ENCODE measurements around the gene KCNQ5. TPM values are rescaled to one million over a fixed set of nuclear protein-coding genes. Genes with fewer than 3 reads are reported as not detected.

KCNQ5 gene
- total and polyA plus RNA-seq, 12 donors = 0.10 to 3.6 (median 0.52) TPM

- H3K4me1 ChIP-seq (replicated peaks in 1 of 2) = no peaks in the 10 kb centered on the region
- DNase-seq = no peak
- intact Hi-C loops (cut with DNase I) = no loop called here
- 86 to 92% (median 88%) methylated on average over 39 to 41 of the region's 41 CpGs for WGBS, 4 donors
- H3K27me3 ChIP-seq = no peaks in the 10 kb centered on the region
- H3K9me3 ChIP-seq (replicated peaks in 1 of 3) = no peaks in the 10 kb centered on the region
- H3K27ac ChIP-seq = no peak overlapping the region
- TF ChIP-seq CTCF (IDR thresholded peaks at IDR 0.05) (no peak), POLR2A (IDR thresholded peaks at IDR 0.05) (no peak)
- no peak overlapping the region for H3K4me3 ChIP-seq
- H3K36me3 ChIP-seq (replicated peaks in 1 of 2) = no peaks in the 10 kb centered on the region
Measured at GRCh38 chr6:73156793-73157767, 535.2 kb downstream of the KCNQ5 start.

DNA sequence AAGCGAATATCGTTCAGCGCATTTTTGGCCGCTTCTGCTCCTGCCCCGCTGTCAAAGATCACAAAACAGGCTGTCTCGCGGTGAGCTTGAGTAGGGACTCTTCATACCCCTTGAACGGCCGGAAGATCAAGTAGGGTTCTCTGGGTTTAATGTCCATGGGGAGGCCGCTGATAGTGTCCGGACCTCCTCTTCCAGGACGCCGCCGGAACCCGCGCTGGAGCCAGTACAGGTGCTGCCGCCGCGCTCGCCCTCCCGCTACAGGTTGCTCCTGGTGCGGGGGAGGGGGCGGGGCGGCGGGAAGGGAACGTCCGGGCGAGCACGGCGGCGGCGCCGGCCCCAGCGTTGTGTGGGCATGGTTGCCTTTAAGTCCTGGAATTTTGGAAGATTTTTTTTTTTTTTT, 536.0 kb downstream of the KCNQ5 start:
- WGBS, 4 donors = 84 to 94% (median 90%) methylated on average over 16 to 34 of the region's 34 CpGs
- intact Hi-C loops (cut with DNase I) = no loop called here
- no peak for TF ChIP-seq POLR2A (IDR thresholded peaks at IDR 0.05)
- no peak for TF ChIP-seq CTCF (IDR thresholded peaks at IDR 0.05)
- Histone ChIP-seq H3K36me3 (replicated peaks in 1 of 2) (no peaks in the 10 kb centered on the region), H3K4me3 (no peak overlapping the region), H3K27me3 (no peaks in the 10 kb centered on the region), H3K27ac (no peak overlapping the region), H3K4me1 (replicated peaks in 1 of 2) (no peaks in the 10 kb centered on the region), H3K9me3 (replicated peaks in 1 of 3) (no peaks in the 10 kb centered on the region)
- DNase-seq = no peak

GRCh38 chr6:73169111-73169510, 547.2 kb downstream of the KCNQ5 start:
- no peak for DNase-seq
- Histone ChIP-seq H3K27ac (no peak overlapping the region), H3K4me3 (no peak overlapping the region), H3K9me3 (replicated peaks in 1 of 3) (no peaks in the 10 kb centered on the region), H3K4me1 (replicated peaks in 1 of 2) (no peaks in the 10 kb centered on the region), H3K27me3 (no peaks in the 10 kb centered on the region), H3K36me3 (replicated peaks in 1 of 2) (no peaks in the 10 kb centered on the region)
- intact Hi-C loops (cut with DNase I) = no loop called here
- TF ChIP-seq CTCF (IDR thresholded peaks at IDR 0.05) (no peak), POLR2A (IDR thresholded peaks at IDR 0.05) (no peak)
- WGBS, 4 donors = 43 to 63% (median 59%) methylated on average over 4 of the region's 4 CpGs

GRCh38 chr6:73169633-73170032, 547.8 kb downstream of the KCNQ5 start:
- no peaks in the 10 kb centered on the region for H3K36me3 ChIP-seq (replicated peaks in 1 of 2)
- no peaks in the 10 kb centered on the region for H3K4me1 ChIP-seq (replicated peaks in 1 of 2)
- H3K27ac ChIP-seq = no peak overlapping the region
- H3K9me3 ChIP-seq (replicated peaks in 1 of 3) = no peaks in the 10 kb centered on the region
- WGBS, 4 donors = 62 to 79% (median 77%) methylated on average over 5 of the region's 5 CpGs
- intact Hi-C loops (cut with DNase I) = loop anchor here in 1 of 2 donors (10.0 kb wide), 1 partner anchor 755 kb away; no protein-coding TSS in a partner anchor
- no peak for DNase-seq
- H3K4me3 ChIP-seq = no peak overlapping the region
- no peaks in the 10 kb centered on the region for H3K27me3 ChIP-seq
- no peak for TF ChIP-seq CTCF (IDR thresholded peaks at IDR 0.05)
- no peak for TF ChIP-seq POLR2A (IDR thresholded peaks at IDR 0.05)
